HG02623 (cell line): ENCODE measurements around the gene CCDC171.
"Not testable (repeated sequence)": the region's sequence is repeated elsewhere in the genome, so short reads cannot be mapped to it uniquely, and the experiment has no call there.

Experiments used
- ATAC-seq: cut with Tn5 transposase; IDR thresholded peaks from one replicate; pipeline ENCODE4 v1.9.1; 2021; ENCODE audit warnings: moderate library complexity; ENCODE audit not compliant: unreplicated experiment

The CCDC171 gene

GRCh38 chr9:15553528-15553898, 670 bp downstream of the CCDC171 start:
- peak; percentile 10 for ATAC-seq

DNA sequence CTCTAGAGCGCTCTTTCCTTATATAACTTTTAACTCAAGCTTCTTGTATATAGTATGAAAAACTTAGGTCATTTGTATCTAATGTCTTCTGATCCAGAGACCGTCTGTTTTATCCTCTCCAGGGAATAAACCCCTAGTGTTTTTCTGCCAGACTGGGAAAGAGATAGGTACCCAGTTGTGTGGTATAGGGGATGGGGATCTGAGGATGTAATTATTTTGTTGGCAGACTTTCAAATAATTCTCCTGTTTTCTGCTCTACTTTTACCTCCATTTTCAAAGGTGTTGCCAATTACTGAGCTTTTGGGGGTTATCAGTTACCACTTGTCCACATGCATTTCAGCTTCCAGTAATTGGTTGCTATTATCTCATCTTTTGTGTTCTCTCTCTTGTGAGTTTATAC, 17.9 kb downstream of the CCDC171 start:
- no peak for ATAC-seq

DNA sequence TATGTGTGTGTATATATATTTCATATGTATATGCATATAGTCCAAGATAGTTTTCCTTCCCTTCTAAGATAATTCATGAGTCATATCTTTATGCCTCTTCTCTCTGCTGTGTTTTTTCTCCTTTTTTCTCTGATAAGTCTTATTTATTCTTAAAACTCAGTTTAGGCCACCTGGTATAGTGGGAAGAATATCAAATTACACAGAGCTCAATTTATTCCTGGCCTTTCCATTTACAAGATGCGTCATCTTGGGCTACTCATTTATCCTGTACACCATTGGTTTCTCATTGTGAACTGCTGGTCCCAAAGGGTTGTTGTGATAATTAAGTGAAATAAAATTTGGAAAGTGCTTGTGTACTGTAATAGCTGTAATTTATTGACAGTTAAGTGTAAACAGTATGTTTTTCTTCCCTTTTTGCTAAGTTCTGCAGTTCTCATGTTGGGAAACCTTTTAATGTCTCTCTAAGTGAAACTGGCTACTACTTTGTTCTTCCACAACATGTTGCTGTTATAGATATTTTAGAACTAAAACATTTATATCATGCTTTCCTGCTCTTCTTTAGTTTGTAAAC, 19.4 kb downstream of the CCDC171 start:
- no peak for ATAC-seq

DNA sequence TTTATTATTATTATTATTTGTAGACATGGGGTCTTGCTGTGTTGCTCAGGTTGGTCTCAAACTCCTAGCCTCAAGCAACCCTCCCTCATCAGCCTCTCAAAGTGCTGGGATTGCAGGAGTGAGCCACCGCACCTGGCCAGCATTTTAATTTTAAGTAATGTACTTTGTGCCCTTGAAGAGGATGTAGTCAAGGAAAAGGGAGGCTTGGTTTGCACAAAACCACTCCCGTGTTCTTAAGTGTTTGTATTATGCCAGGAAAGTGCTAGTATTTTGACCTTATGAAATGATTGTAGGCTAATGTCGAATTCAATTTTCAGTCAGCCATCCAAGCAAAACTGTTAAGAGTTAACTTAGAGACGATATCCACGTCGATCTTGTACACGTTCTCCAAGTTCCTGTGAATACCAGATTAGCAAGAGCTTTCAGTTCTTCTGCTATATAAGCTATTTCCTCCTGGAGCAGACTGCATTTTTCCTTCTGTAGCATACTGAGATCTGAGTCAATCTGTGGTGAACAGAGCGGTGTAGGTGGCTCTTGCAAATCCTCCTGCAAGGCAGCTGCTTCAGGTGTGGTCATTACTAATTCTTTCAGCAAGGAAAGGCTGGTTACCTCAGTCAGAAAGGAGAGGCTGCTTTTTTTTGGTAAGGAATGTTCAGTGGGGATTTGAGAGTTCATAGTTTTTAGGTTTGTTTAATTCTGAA, 23.7 kb downstream of the CCDC171 start:
- ATAC-seq = no peak

GRCh38 chr9:15578714-15579113, 25.9 kb downstream of the CCDC171 start:
- ATAC-seq = no peak

GRCh38 chr9:15584379-15584778, 31.5 kb downstream of the CCDC171 start:
- ATAC-seq = no peak

DNA sequence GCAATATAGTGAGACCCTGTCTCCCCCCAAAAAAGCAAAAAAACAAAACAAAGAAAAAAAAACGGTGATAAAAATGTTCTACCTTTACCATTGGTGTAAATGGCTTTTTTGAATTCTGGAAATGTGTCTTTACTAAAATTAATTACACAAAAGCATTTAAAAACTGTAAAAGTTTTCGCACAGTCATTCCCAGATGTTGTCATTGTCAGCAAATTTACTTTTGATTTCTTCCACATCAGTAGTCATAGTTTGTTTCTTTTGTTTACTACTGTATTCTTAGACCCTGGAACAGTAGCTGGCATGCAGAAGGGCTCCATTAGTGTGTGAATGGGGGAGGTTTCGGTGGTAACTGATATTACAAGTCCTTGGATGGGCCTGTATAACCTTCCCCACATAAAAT, 39.5 kb downstream of the CCDC171 start:
- no peak for ATAC-seq

DNA sequence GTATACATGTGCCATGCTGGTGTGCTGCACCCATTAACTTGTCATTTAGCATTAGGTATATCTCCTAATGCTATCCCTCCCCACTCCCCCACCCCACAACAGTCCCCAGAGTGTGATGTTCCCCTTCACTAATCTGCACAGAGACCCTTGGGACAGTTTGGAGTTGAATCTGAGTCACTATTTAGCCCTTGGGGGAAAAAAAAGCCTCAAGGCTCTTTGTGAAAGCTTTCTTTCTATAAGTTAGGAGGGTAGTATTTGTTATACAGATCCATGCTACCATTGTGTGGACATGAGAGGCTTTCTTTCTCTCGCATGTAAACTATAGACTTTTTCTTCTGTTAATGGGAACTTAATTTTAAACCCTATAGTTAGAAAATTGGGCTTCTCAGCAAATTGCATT, 40.1 kb downstream of the CCDC171 start:
- not testable (repeated sequence) for ATAC-seq

DNA sequence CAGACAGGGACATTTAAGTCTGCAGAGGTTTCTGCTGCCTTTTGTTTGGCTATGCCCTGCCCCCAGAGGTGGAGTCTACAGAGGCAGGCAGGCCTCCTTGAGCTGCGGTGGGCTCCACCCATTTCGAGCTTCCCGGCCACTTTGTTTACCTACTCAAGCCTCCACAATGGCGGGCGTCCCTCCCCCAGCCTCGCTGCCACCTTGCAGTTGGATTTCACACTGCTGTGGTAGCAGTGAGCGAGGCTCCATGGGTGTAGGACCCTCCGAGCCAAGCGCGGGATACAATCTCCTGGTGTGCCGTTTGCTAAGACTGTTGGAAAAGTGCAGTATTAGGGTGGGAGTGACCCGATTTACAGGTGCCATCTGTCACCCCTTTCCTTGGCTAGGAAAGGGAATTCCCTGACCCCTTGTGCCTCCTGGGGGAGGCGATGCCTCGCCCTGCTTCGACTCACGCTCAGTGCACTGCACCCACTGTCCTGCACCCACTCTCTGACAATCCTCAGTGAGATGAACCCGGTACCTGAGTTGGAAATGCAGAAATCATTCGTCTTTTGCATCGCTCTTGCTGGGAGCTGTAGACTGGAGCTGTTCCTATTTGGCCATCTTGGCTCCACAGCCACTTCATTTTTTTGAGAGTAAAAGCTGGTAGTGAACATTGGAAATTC, 48.0 kb downstream of the CCDC171 start:
- ATAC-seq = not testable (repeated sequence)

DNA sequence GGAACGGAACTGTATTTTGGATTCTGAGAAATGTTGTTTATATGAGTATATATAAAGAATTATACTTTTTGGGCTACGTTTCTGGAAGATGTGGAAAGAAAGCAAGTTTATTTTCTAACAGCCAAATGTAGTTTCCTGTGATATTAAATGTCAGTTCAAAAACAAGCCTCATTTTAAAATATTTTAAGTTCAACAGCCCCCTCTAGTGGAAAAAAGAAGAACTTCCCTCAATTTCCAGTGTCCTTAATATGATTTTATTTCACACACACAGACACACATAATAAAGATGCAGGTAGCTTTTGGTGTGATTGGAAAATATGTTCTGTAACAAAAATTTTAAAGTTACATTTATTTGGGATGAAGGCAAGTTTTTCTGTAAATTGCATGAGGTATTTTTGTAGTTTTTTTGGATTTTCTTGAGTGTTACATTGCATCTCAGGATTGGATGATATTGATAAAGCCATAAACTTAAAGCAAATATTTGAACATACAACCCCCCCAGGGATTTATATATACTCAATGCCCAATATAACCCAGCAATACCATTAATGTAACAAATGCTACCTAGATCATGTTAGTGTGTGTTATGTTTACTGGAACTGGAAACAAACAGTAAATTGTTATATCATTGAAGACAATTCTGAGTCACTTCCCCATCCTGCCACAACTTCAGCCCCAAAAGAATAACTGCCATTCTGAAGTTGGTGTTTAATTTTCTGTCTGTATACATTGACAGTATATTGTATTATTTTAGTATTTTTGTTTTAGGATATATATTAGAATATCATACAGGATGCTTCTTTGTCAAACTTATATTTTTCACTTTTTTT, 54.0 kb downstream of the CCDC171 start:
- ATAC-seq = no peak

- peak; percentile 67 for ATAC-seq
Observed at GRCh38 chr9:15612962-15613361, 60.1 kb downstream of the CCDC171 start.

DNA sequence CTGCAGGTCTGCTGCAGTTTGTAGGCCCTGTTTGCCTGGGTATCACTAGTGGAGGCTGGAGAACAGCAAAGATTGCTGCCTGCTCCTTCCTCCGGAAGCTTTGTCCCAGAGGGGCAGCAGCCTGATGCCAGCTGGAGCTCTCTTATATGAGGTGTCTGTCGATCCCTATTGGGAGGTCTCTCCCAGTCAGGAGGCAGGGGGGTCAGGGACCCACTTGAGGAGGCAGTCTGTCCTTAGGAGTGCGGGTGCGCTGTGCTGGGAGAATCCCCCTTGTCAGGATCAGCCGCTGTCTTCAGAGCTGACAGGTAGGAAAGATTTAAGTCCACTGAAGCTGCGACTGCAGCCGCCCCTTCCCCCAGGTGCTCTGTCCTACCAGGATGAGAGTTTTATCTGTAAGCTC, 64.9 kb downstream of the CCDC171 start:
- no peak for ATAC-seq

DNA sequence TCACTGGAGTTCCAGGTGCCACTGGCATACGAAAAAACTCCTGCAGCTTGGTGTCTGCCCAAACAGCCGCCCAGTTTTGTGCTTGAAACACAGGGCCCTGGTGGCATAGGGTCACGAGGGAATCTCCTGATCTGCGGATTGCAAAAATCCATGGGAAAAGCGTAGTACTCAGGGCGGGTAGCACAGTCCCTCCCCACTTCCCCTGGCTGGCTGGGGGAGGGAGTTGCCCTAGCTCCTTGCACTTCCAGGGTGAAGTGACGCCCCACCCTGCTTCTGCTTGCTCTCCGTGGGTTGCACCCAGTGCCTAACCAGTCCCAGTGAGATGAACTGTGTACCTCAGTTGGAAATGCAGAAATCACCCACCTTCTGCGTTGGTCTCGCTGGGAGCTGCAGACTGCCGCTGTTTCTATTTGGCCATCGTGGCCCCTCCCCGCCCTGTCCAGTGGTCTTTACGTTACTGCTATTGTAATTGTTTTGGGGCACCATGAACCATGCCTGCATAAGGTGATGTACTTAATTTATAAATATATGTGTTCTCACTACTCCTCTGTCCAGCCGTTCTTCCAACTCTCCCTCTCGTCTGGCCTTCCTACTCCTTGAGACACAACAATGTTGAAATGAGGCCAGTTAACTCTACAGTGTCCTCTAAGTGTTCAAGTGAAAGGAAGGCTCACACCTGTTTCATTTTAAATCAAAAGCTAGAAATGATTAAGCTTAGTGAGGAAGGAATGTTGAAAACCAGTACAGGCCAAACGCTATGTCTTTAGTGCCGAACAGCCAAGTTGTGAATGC, 65.9 kb downstream of the CCDC171 start:
- no peak for ATAC-seq

DNA sequence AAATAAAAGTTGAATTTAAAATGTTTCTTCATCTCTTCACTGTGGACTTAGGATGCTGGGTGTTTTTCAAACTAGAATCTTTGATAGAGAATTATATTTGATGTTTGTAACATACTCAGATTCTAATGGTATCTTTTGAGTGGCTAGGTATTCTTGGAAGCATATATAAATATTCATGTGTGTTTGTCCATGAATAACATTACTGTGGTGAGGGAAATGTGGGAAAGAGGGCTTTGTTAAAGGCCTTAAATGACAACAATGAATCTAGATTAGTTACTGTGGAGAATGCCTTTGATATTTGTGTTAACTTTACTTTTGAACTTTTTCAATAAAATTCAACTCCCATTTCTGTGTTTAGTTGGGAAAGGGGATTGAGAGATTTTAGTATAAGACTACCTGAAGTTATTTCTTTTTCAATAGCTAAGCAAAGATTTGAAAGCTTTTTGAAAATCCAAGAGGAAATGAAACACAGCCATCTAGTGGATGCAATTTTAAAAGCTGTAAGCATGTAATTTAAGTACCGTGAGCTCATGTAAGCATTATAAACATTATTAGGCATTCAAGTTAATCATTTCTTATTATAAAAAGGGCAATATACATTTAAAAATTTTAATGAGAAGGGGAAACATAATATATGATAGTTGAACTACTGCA, 69.6 kb downstream of the CCDC171 start:
- ATAC-seq = no peak

- ATAC-seq = no peak
Observed at GRCh38 chr9:15635752-15636151, 82.9 kb downstream of the CCDC171 start.

- ATAC-seq = no peak
Observed at GRCh38 chr9:15640121-15640520, 87.3 kb downstream of the CCDC171 start.

DNA sequence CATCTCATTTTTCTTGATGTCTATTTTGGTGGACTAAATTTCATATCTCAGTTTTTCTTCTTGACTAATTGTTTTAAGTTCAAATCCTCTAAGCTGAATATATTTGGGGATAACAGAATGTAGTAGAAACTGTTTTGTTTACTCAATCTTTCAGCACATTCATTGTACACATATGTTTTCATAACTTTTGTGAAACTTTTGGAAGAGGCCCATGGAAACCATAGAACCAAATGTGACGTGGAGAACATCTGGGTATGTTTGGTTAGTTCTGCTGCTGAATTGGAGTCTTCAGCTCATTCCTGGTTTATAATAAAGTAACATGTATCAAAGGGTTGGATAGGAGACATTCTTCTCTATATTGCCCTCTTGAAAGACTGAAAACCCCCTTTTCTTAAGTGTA, 88.4 kb downstream of the CCDC171 start:
- ATAC-seq = no peak

GRCh38 chr9:15642369-15642962, 89.6 kb downstream of the CCDC171 start:
- no peak for ATAC-seq

DNA sequence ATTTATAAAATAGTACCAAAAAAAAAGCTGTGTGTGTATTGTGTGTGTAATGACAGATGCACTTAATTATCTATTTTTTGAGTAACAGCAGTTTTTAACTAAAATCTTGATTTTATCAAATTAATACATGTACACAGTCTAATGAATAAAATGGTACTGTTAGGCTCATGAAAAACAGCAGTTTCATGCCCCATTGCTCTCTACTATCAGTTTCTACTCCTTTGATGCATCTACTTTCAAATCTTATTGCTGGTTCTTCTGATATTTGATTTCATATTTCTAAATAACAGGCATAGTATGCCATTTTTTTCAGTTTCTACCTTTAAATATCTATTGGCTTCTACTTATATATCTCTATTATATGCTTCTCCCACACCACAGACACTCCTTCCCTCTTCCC, 117.4 kb downstream of the CCDC171 start:
- ATAC-seq = peak; percentile 53

GRCh38 chr9:15670894-15671293, 118.1 kb downstream of the CCDC171 start:
- peak; percentile 70 for ATAC-seq
